NCI-H2029 treated with DMSO at 0.1 percent for 48 hours (cell line): ENCODE measurements around the gene DCLRE1A.
A peak's percentile ranks its signal among the peaks of the same experiment; 100 is the strongest.
"Not testable (repeated sequence)": the region's sequence is repeated elsewhere in the genome, so short reads cannot be mapped to it uniquely, and the experiment has no call there.

Experiments used
- DNase-seq: peaks from one replicate; lab custom pipeline; 2025; lab: John Stamatoyannopoulos, UW

Gene DCLRE1A

DNA sequence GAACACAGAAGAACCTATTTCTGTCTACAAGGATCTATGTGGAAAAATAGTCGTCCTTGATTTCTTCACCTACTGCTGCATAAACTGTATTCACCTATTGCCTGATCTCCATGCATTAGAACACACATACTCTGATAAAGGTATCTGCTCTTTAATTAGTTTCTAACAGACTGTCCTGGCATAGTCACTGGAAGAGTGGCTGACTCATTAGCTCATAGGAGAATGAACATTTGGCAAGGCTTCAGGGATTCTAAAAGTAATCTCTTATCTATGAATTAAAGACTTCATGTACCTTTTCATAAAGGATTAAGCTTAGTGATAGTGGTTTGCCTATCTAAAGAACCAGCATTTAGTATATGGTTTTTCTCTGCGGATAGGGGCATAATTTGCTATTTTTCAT lies 4.7 kb upstream of the DCLRE1A start:
- DNase-seq, result no peak

DNA sequence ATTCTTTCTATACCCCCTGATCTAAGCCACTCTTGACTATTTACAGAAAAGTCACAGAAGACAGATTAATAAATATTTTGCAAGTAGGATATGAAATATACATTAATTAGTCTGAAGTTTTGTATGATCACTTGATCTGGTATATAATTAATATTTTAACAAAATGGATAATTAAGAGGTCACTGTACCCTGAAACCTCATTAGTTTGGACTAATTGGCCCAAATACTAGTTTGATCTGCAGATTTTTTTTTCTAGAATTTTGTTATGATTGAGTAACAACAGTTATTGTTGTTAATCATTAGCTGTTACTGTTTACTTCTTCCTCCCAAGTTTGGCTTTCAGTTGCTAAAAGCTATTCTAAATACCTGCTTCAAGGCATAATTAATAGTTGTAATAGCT lies 3.3 kb upstream of the DCLRE1A start:
- DNase-seq, result no peak

DNA sequence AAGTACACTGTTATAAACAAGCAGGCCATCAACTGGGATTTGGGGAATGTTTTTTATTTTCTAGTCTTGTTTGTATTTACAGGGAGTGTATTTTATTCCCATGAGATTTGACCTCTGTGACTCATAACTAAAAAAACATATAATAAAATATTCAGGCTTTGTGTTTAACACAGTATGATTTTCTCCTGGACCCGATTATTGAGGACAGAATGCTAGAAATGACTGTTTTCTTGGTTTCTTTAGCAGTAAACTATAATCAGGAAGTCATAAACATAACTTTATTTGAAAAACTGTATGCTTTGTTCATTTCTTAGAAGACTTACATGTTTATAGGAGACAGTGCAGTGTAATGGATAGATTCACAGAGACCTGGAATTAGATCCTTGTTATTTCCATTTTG lies 2.7 kb upstream of the DCLRE1A start:
- DNase-seq, result no peak

DNA sequence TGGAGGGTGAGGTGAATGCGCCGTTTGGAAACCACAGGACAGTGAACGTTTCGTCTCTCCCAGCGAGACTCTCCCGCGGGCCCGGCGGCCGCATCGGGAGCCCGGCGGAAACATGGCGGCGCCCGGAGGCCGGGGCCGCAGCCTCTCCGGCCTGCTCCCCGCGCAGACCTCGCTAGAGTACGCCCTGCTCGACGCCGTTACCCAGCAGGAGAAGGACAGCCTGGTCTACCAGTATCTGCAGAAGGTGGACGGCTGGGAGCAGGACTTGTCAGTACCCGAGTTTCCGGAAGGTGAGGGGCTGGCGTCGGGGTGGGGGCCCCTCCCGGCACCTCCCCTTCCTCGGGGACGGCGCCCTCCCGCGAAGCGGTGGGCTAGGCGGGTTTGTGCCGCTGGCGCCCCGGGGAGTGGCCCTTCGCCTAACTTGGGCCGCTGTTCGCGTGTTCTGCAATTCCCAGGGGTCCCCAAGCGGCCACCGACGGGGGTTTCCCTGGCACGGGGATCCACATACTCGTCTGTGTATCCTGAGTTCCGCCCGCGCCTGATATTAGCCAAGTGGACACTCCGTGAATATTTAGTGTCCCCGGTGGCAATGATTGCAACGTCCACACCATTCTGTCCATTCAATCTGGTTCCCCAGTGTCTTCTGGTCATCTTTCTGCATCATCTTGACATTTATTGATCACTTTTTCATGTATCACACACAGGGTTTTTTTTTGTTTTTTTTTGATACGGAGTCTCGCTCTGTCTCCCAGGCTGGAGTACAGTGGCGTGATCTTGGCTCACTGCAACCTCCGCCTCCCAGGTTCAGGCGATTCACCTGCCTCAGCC lies 1.1 kb upstream of the DCLRE1A start:
- DNase-seq, result no peak

DNA sequence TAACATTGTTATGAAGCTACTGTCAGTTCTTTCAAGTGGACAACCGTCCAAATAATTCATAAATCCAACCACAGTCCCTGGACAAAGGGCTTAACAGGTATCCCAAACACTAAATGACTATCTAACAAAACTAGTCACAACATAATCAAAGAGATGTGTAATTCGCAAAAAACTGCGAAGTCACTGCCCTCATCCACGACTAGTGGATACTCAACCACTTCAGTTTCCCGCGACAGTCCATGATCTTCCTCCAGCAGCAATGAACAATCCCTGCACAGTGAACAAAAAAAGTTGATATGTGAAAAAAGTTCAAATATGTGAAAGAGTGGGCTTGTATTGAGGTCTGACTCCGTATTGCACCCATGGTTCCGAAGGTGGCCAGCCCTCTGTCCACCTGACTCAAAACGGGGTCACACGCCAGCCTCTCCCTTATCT lies 287 bp downstream of the DCLRE1A start:
- no peak for DNase-seq

DNA sequence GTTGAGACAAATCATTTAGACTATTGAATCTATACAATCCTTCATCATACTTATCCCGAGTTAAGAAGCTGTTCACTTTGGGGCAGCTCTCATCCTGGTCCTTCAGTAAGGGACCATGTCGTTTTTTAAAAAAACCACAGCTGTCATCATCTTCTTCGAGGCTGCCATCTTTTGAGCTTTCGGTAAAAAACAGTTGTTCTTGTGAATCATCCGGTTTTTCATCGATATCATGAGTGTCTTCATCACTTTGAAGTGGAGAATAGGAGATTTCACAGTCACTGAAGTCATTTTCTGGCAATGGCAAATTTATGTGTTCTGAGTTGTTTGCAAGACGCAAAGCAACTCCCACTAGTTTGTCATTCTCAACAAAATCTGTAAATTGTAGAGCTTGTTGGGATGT lies 3.9 kb downstream of the DCLRE1A start:
- DNase-seq, result no peak

DNA sequence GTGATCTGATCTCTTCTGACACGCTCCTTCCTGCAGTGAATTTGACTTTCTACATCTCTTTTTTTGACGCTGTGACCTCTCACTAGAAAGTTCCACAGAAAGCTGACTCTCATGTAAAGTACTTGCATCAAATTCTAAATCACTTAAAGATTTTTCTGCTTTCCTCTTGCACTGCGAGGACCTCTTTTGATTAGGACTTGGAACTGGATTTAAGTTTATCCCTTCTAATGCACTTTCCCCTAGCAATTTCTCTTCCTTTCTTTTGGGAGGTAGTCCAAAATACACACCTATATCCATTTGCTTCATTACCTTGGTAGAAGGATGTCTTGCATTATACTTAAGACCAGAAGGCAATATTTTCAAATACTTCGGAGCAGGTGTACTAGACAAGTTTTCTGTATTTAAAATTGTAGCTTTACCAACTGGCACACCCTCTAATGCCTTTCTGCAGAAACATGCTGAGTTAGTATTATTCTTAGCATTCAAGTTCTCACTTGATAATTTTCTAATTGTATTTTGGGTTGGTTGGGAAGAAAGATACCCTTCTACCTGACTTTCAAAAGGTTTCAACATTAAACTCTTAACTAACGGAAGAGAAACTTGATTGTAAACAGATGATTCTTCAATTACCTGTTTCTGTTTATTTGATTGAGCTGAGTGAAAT lies 4.6 kb downstream of the DCLRE1A start:
- no peak for DNase-seq

DNA sequence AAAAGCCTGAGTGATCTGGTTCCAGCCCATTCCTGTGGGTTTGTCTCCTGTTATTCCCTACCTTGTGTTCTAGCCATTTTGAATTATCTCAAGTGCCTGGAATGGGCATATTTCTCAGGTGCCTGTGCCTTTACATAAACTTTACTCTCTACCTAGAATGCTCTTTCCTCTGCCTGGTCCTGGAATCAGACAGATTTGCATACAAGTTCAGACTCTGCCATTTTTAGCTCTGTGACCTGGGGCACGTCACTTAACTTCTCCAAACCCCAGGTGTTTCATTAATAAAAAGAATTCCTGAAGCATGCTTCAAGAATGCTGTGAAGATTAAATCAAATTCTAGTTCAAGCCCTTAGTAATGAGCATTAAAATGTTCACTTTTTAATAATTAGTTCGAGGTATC lies 7.8 kb downstream of the DCLRE1A start:
- no peak for DNase-seq

DNA sequence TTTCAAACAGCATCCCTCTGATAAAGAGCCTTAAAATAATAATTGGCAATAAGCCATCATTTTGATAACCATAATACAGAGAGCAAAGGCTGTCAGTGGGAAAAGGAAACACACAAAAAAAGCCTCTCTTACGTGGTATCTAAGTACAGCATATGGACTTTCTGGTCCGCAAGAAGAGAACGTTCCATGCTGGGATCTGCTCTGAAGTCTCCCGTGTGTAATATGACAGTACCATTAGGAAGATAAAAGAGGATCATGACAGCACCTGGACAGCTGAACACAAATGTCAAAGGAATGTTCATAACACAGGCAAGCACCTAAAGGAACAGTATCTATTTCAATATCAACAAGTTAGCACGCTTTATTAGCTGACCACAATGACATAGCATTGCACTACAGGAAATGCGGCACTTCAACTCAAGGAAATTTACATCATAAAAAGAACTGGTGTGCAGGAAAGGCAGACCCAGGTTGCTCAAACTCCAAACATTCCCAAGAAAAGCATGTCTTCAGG lies 9.9 kb downstream of the DCLRE1A start:
- DNase-seq, result peak; percentile 47

DNA sequence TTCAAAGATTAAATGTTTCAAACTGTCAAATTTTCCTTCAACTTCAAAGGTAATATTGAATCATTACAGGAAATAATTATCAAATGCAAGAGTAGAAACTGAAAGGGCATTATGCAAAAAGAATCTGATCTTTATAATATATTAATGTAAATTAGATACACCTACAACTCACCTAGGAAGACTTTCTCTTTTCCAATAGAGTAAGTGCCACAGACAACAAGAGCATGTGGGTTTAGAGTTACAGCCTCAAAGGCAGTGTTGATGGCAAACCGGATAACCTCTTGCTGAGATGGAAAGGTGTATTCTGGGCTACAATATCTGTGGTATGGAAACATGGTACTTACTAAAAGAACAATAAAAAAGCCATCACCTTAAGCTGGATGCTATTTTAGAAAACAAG lies 11.7 kb downstream of the DCLRE1A start:
- DNase-seq, result no peak

DNA sequence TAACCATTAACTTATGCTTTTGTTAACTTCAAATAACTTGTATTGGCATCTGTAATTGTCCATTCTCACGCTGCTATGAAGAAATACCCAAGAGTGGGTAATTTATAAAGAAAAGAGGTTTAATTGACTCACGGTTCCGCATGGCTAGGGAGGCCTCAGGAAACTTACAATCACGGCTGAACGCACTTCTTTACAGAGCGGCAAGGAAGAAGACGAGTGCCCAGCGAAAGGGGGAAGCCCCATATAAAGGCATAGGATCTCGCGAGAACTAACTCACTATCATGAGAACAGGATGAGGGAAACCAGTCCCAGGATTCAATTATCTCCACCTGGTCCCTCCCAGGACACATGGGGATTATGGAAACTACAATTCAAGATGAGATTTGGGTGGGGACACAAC lies 25.3 kb downstream of the DCLRE1A start:
- DNase-seq, result not testable (repeated sequence)

DNA sequence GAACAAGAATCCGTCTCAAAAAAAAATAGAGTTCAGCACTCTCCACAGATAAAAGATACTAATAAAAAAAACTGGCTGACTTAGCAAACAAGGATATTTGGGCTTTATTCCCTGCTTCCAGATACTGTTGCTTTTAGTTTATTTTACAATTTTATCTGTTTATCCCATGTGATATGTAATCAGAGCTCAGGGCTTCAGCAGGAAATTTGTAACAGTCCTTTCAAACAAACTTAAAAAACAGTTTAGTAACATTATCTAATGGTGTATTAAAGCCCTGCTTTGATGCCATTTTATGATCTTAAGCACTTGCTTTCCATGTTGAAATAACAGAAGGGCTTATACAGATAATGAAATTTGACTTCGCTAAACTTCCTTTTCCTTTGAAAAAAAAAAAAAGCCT lies 28.1 kb downstream of the DCLRE1A start:
- no peak for DNase-seq

DNA sequence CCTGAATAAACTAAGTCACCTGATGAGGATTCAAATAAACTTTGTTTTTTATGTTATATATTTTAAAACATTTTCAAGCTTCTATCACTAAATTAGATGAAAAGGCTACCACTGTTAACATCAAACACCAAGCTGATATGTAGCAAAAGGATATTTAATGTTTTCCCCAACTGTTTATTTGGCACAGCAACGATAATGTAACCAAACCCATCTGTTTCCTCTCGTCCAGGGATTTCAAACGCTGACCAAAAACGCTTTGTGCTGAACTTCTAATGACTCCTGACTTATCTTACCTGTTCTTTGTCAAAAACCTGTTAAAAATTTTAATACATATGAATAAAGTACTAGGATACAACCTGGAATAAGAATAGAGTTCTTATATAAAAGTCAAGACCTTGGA lies 30.5 kb downstream of the DCLRE1A start:
- no peak for DNase-seq

DNA sequence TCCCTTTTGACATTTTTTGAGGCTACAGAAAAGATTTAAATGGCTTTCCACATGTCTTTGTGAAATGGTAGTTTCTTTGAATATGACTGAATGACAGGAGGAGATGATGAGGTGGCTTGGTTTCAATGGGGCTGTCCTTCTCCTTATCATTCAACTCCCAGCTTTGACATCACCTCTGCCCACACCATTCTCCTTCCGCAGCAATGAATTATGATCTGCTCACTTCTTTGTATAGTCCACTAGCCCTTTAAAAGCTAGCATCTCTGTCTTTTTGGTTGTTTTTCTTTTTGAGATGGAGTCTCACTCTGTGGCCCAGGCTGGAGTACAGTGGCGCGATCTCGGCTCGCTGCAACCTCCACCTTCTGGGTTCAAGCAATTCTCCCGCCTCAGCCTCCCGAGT lies 31.7 kb downstream of the DCLRE1A start:
- DNase-seq, result no peak

DNA sequence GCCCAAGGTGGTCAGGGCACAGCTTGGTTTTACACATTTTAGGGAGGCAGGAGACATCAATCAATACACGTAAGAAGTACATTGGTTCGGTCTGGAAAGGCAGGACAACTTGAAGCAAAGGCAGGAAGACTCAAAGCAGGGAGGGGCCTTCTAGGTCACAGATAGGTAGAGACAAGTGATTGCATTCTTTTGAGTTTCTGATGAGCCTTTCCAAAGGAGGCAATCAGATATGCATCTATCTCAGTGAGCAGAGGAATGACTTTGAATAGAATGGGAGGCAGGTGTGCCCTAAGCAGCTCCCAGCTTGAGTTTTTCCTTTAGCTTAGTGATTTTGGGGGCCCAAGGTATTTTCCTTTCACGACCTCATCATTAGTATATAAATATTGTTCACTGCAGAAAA lies 32.6 kb downstream of the DCLRE1A start:
- not testable (repeated sequence) for DNase-seq

DNA sequence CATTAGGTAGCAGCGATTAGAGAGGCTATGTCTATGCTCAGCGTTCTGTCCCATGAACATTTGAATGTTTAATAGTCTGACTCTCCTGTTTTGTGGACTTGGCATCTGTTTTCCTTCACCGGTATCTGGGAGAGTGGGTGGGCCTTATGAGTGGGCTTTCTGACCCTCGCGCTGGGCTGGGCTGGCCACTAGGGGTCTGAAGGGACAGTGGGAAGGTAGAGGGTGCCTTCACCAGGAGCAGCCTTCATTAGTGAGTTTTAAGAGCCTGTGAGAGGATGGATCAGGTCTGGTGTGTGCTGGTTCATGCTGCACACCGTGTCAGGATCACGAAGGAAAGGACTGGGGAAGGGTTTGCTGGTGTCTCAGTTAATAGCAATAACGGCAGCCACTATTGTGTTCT lies 33.4 kb downstream of the DCLRE1A start:
- no peak for DNase-seq

DNA sequence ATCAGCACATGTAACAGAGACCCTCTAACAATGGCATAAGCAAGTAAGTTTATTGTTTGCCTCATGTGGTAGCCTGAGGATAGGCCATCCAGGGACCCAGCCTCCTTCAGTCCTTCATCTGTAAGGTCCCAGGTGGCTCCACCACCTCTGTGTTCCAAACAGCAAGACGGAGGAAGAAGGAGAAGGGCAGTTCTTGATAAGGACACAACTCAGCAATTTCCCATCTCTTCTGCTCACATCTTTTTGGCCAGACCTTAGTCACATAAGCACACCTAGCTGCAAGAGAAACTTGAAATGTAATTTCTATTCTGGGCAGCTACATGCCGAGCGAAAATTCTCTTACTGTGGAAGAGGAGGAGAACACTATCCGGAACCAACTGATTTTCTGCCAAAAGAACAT lies 33.9 kb downstream of the DCLRE1A start:
- DNase-seq, result no peak

DNA sequence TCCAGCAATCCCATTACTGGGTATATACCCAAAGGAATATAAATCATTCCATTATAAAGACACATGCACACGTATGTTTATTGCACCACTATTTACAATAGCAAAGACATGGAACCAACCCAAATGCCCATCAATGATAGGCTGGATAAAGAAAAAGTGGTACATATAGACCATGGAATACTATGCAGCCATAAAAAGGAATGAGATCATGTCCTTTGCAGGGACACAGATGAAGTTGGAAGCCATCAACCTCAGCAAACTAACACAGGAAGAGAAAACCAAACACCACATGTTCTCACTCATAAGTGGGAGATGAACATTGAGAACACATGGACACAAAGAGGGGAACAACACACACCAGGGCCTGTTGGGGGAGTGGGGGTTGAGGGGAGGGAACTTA lies 39.2 kb downstream of the DCLRE1A start:
- not testable (repeated sequence) for DNase-seq

DNA sequence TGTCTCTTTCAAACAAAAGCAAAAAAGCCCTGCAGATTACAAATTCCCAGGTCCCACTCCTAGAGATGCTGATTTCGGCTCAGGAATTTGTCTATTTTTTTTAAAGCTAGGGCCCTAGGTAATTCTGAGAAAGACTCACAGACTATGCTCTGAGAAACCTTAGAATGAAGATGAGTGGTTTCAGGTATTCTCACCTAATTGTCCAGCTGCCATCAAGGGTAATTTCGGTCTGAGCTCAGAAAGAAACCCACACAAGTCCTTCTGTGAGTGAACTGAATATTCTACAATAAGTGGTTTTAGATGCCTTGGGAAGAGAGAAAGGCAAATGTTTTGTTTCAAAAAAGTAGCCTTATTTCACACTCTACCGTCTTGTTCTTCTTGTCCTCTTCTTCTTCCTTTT lies 45.7 kb downstream of the DCLRE1A start:
- DNase-seq, result no peak

DNA sequence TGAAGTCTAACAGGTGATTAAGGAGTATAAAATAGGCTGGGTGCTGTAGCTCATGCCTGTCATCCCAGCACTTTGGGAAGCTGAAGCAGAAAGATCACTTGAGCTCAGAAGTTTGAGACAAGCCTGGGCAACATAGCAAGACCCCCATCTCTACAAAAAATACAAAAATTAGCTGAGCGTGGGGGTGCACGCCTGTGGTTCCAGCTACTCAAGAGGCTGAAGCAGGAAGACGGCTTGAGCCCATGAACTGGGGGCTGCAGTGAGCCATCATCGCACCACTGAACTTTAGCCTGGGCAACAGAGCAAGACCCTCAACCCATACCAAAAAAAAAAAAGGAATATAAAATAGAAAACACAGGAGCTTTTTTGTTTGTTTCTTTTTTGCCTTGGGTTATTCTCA lies 47.4 kb downstream of the DCLRE1A start:
- DNase-seq, result no peak

DNA sequence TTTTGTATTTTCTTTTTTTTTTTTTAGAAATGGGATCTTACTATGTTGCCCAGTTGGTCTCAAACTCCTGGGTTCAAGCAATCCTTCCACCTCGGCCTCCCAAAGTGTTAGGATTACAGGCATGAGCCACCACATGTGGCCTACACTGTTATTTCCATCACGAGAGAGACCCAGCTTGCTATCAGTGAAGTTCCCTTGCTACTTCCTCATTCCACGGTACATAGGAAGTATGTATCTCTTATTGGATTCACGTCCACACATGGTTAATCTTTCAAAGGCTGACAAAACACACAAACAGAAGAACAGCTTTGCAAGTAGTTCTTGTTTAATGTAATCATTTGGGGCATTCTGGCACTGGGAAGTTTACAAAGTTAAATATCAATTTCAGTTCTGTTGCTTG lies 50.9 kb downstream of the DCLRE1A start:
- DNase-seq, result no peak

DNA sequence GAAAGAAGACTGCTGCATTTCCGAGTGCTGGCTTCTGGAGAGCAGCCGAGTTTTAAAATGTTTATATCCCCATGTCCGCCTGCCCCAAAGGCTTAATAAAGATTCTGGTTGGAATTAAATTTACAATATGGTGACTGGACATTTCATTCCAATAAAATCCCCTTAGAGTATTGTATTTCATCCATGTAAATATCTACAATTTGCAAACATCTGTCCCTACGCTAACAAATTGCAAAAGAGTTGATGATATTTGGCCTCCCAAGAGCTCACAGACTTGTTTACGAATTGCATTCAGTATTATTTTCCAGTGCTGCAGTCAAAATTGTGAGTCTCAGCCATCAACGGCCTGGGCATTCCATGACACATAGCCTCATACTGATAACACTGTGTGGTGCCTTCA lies 52.3 kb downstream of the DCLRE1A start:
- DNase-seq, result no peak

DNA sequence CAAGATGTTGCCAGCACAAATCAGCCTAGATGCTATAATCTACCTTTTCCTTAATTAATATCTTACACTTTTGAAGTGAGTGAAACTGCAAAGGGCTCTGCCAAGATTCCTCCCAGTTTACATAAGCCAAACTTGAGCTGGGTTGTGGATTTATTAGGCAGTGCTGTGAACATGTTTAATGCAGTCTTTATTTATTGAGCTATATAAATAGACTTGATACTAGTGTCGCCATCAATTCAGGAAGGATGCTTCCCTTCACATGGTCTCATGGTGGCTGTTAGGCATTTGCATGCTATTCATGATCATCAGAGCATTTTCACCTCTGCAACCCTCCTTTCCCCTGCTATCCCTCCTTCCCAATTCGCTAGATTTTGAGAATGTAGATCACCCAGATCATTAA lies 62.2 kb downstream of the DCLRE1A start:
- DNase-seq, result no peak
